Measurements from ENCODE around the gene EPHA5.

EPHA5 gene

DNA sequence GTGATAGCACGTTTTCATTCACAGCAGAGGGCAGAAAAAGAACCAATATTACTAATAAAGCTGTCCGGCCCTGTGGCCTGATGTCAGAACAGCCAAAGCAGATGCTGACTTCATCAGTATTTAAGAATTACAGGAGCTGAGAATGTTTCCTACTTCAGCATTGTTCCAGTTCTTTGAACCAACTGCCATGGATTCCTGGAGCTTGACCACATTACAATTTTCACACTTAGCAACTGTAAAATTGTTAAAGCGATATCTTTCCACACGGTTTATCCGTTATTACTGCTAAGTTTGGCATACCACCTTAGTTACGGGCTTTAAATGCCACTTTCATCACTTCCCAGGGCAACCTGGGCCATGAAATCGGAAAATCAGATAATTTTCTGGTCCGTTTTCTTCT lies 118.2 kb downstream of the EPHA5 start:
- TF ChIP-seq, protein P1, sequence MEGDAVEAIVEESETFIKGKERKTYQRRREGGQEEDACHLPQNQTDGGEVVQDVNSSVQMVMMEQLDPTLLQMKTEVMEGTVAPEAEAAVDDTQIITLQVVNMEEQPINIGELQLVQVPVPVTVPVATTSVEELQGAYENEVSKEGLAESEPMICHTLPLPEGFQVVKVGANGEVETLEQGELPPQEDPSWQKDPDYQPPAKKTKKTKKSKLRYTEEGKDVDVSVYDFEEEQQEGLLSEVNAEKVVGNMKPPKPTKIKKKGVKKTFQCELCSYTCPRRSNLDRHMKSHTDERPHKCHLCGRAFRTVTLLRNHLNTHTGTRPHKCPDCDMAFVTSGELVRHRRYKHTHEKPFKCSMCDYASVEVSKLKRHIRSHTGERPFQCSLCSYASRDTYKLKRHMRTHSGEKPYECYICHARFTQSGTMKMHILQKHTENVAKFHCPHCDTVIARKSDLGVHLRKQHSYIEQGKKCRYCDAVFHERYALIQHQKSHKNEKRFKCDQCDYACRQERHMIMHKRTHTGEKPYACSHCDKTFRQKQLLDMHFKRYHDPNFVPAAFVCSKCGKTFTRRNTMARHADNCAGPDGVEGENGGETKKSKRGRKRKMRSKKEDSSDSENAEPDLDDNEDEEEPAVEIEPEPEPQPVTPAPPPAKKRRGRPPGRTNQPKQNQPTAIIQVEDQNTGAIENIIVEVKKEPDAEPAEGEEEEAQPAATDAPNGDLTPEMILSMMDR (IDR thresholded peaks at IDR 0.05; ENCODE audit: low read depth, low read length) = no peak
- Histone ChIP-seq H3K9me3 (no peaks in the 10 kb centered on the region), H3K27me3 (no peaks in the 10 kb centered on the region), H3K4me1 (no peaks in the 10 kb centered on the region), H3K4me3 (ENCODE audit: low read depth, low read length) (no peak overlapping the region), H3K36me3 (no peaks in the 10 kb centered on the region)
- DNase-seq = no peak

DNA sequence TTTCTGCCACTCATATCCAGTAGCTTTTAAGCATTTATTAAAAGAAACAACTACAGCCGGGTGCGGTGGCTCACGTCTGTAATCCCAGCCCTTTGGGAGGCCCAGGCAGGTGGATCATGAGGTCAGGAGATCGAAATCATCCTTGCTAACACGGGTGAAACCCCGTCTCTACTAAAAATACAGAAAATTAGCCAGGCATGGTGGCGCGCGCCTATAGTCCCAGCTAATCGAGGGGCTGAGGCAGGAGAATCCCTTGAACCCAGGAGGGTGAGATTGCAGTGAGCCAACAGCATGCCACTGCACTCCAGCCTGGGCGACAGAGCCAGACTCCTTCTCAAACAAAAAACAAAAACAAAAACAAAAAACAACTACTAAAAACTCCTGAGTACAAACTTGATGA lies 119.8 kb downstream of the EPHA5 start:
- TF ChIP-seq, protein P1 (IDR thresholded peaks at IDR 0.05; ENCODE audit: low read depth, low read length) = no peak
- Histone ChIP-seq H3K9me3 (no peaks in the 10 kb centered on the region), H3K4me3 (ENCODE audit: low read depth, low read length) (no peak overlapping the region), H3K4me1 (no peaks in the 10 kb centered on the region), H3K36me3 (no peaks in the 10 kb centered on the region), H3K27me3 (no peaks in the 10 kb centered on the region)
- no peak for DNase-seq

DNA sequence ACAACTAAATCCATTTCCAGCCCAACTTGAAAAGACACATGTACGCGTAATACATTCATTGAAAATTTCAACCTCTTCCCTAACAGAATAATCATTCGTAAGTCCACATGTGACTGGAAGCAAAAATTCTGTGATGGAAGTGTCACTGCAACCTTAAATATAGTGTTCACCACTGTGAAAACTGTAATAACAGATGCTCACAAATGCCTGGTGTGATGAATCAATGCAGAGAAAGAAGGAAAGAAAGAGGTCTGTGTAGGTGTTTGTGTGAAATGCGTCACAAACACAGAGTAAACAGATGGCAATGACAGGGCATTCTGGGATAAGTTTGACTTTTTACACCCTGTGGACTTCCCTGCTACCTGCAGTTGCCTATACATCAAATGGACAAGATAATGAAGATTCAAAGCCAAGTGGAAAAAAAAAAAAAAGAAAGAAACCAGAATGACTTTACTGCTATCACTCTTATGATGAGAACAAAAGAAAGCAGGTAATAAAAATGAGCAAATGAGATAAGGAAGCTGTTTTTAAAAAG lies 123.3 kb downstream of the EPHA5 start:
- TF ChIP-seq, protein P1 (IDR thresholded peaks at IDR 0.05; ENCODE audit: low read depth, low read length) = no peak
- DNase-seq = no peak
- no peaks in the 10 kb centered on the region for H3K9me3 ChIP-seq

DNA sequence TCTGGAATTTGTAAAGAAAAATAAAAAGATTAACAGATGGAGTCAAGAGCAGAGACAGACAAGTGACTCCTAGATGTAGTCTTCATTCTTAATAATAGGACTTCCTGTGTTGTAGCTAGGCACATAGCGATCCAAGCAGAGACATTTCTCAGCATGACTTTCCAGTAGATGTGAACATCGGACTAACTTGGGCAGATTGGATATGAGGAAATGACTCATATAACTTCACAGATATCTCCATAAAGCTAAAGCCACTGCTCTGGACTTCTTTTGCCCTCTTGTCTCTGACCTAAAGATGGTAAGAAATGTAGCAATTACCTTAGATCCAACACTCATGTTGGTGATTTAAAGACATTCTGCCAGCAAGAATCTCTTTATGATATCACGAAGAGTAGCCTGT lies 131.7 kb downstream of the EPHA5 start:
- peaks cover 3% of the 10 kb centered on the region; the same call in 1 of the 2 replicates for H3K4me1 ChIP-seq
- no peak for DNase-seq
- no peaks in the 10 kb centered on the region for H3K9me3 ChIP-seq
- TF ChIP-seq, protein P1 (IDR thresholded peaks at IDR 0.05; ENCODE audit: low read depth, low read length) = no peak
- H3K4me3 ChIP-seq (ENCODE audit: low read depth, low read length) = no peak overlapping the region
- no peaks in the 10 kb centered on the region for H3K27me3 ChIP-seq
- no peaks in the 10 kb centered on the region for H3K36me3 ChIP-seq

More for the DNA sequence above, 123.3 kb downstream of the EPHA5 start:
- Histone ChIP-seq H3K4me1 (no peaks in the 10 kb centered on the region), H3K36me3 (no peaks in the 10 kb centered on the region), H3K27me3 (no peaks in the 10 kb centered on the region), H3K4me3 (ENCODE audit: low read depth, low read length) (no peak overlapping the region)

DNA sequence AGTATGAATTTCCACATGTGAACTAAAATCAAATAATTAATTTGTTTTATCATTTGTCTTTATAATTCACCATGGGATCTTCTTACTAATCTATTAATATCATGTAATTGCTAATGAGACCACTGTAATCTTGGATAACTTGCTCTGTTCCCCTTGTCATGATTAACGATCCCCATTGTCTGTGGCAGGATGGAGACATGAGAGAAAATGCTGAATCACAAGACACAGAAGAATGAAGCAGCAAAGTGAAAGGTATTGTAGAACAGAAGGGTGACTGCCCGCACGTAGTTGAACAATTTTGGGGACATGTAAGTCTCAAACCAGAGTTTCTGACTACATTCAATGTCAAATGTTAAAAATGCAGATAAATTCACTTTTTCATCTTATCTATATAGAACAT lies 135.2 kb downstream of the EPHA5 start:
- DNase-seq = no peak
- TF ChIP-seq, protein P1 (IDR thresholded peaks at IDR 0.05; ENCODE audit: low read depth, low read length) = no peak
- H3K4me1 ChIP-seq = peaks cover 3% of the 10 kb centered on the region; the same call in 1 of the 2 replicates
- H3K27me3 ChIP-seq = no peaks in the 10 kb centered on the region
- no peaks in the 10 kb centered on the region for H3K36me3 ChIP-seq
- no peak overlapping the region for H3K4me3 ChIP-seq (ENCODE audit: low read depth, low read length)
- H3K9me3 ChIP-seq = no peaks in the 10 kb centered on the region

DNA sequence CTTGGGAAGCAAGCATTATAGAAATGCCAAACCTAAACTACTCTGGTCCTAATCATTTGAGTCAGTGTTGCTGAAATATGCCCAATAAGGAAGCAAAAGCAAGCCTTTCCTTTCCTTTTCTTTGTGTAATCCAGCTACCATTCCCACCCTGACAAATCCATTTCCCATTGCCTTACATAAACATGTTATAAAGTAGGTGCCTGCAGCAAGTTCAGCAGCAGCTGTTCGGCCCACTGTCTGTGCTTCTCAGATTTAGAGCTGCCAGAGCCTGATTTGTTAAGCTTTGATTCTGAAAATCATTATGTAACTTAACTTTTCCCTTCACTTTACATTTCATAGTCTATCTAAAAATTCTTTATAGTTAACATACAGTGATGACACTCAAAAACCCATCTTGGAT lies 148.6 kb downstream of the EPHA5 start:
- no peaks in the 10 kb centered on the region for H3K4me1 ChIP-seq
- TF ChIP-seq, protein P1 (IDR thresholded peaks at IDR 0.05; ENCODE audit: low read depth, low read length) = no peak

More for the DNA sequence above, 148.6 kb downstream of the EPHA5 start:
- Histone ChIP-seq H3K36me3 (no peaks in the 10 kb centered on the region), H3K27me3 (no peaks in the 10 kb centered on the region), H3K4me3 (ENCODE audit: low read depth, low read length) (no peak overlapping the region), H3K9me3 (no peaks in the 10 kb centered on the region)
- no peak for DNase-seq

Measured in BE2C (cell line).